Measurements from ENCODE around the gene NDUFAF7.

NDUFAF7 gene

DNA sequence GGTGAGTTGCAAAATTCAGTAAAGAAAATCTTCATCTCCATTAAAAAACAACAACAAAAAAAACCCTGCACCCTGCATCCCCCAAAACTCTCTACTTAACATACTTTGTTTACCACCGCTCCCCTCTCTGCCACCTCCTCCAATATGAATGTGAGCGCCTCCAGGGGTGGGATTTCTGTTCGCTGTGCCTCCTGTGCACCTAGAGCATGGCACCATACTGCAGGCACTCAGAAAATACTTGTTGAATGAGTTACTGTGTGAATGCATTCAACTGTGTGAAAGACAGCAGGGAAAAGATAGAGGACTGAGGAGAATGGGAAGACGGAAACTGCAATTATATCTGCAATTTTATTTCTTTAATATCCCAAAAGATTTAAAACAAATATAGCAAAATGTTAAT is 4.6 kb upstream of the NDUFAF7 start:
- TF ChIP-seq ZFX (IDR thresholded peaks at IDR 0.05), result no peak

DNA sequence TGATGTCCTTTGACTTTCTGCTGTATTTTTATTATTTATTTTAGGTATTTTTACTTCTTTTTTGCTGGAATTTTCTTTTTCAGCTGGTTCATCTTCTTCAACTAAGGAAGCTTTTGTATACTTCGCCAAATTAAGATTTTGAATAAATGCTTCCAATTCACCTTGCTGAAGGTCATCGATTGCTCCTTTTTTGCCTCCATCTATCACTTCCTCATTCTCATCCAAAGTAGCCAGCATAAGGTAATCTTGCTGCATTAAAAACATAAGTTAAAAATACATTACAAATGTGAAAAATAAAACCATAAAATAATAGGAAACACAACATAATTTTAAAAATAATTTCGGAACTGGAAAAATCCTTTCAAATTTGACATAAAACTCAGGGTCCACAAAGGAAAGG is 2.7 kb upstream of the NDUFAF7 start:
- no peak for TF ChIP-seq ZFX (IDR thresholded peaks at IDR 0.05)
- TF ChIP-seq, protein P1, sequence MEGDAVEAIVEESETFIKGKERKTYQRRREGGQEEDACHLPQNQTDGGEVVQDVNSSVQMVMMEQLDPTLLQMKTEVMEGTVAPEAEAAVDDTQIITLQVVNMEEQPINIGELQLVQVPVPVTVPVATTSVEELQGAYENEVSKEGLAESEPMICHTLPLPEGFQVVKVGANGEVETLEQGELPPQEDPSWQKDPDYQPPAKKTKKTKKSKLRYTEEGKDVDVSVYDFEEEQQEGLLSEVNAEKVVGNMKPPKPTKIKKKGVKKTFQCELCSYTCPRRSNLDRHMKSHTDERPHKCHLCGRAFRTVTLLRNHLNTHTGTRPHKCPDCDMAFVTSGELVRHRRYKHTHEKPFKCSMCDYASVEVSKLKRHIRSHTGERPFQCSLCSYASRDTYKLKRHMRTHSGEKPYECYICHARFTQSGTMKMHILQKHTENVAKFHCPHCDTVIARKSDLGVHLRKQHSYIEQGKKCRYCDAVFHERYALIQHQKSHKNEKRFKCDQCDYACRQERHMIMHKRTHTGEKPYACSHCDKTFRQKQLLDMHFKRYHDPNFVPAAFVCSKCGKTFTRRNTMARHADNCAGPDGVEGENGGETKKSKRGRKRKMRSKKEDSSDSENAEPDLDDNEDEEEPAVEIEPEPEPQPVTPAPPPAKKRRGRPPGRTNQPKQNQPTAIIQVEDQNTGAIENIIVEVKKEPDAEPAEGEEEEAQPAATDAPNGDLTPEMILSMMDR (conservative IDR thresholded peaks at IDR 0.05), result no peak
- no peak overlapping the region for H3K27ac ChIP-seq

More for the DNA sequence above, 4.6 kb upstream of the NDUFAF7 start:
- no peak overlapping the region for H3K27ac ChIP-seq

DNA sequence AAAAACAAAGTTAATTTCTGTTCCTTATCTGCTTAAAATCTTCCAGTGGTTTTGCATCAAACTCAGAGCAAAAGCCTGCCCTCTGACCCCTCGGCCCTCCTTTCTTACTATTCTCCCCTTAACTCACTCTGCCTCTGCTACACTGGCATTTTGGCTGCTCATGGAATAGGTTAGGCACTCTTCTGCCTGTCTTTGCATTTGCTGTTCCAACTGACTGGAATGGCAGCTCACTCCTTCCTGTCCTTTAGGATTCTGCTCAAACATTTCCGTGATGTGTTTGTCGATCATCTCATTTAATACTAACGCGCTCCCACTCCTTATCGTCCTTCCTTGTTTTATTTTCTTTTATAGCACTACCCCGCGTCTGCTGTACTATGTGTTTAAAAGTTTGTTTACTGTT is 877 bp upstream of the NDUFAF7 start:
- peak overlapping the region; percentile 90 for H3K27ac ChIP-seq
- TF ChIP-seq ZFX (IDR thresholded peaks at IDR 0.05), result no peak
- TF ChIP-seq, protein P1 (conservative IDR thresholded peaks at IDR 0.05), result no peak

DNA sequence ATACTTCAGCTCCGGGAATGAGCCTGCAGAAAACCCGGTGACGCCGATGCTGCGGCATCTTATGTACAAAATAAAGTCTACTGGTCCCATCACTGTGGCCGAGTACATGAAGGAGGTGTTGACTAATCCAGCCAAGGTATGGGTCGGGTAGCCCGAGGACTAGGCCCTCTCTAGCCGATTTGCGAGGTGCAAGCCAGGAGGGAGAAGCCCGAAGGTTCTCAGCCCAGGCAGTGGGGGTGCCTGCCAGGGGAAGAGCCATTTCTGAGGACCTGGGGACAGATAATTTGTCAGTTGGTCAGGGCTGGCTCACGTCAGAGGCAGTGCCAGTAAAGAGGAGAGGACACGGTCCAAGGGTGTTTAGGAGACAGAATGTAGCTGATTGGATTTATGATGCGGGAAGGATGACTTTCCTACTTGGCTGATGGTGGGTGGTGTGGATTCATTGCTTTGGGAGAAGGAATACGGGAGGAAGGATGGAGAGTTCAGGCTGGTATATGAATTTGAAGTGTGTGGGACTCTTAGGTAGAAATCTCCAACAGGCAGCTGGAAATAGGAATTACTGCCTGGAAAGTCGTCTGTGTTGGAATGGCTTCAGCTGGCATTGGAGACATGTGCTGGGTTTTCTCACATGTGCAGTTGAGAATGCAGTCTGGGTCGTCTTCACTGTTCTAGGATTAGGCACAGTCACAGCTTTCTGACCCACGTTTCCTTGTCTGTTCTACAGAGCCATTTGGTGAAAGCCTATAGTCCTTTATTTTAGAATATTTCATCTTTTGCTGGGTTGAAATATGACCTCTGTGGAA is 874 bp downstream of the NDUFAF7 start:
- TF ChIP-seq ZFX (IDR thresholded peaks at IDR 0.05), result no peak
- TF ChIP-seq, protein P1 (conservative IDR thresholded peaks at IDR 0.05), result no peak
- peak overlapping the region; percentile 90 for H3K27ac ChIP-seq

DNA sequence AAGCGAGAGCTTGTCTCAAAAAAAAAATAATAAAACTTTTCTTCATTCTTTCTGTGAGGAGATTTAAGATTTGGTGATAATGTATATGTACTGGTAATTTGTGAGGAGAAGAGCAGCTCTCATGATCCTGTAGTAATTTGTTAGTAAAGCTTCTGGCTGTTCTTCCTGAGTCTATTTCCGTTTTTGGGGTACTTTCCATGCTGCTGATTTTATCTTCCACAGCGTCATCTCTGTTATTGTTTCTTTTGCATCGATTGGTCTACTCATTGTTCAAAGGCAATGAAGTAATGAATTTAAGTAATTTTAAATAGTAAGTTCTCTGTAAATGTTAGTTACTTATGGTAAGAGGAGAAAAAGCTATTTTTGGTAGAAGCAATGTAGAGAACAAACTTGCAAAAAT is 12.0 kb downstream of the NDUFAF7 start:
- TF ChIP-seq ZFX (IDR thresholded peaks at IDR 0.05), result no peak
- TF ChIP-seq, protein P1 (conservative IDR thresholded peaks at IDR 0.05), result no peak
- no peak overlapping the region for H3K27ac ChIP-seq

DNA sequence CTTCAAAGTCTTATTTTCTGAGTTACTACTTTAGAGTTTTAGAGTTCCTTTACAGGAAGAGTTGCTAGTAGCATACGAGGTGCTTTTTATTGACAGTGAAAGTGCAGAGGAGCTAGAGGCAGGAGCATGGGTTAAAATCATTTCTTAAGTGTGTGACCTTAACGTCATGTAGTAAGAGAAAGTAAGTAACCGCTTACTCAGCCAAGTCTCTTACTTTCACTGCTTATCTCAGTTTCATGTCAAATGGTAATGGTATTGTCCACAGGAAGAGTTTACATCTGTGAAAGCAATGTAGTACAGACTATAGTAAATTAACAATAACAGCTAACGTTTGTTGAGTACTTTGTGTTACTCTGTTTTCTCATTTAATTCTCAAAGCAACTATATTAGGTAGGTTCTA is 12.6 kb downstream of the NDUFAF7 start:
- TF ChIP-seq, protein P1 (conservative IDR thresholded peaks at IDR 0.05), result no peak
- no peak for TF ChIP-seq ZFX (IDR thresholded peaks at IDR 0.05)

DNA sequence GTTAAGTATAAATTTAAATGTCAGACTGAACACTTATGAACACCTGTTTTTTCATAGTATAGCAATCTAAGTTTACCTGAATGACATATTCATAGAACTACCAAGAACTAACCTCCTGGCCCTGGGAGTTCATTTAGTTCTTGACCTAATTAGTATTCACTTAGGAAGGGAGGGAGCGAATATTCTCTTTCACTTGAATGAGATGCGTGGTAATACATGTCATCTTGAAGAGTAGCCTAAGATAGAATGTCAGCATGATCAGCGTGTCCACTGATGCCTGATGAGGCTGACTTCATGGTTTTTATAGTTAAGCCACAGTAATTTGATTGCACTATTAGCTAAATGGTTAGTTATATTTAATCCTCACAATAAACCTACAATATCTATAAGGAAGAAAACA is 13.3 kb downstream of the NDUFAF7 start:
- no peak for TF ChIP-seq ZFX (IDR thresholded peaks at IDR 0.05)
- TF ChIP-seq, protein P1 (conservative IDR thresholded peaks at IDR 0.05), result no peak
- H3K27ac ChIP-seq, result no peak overlapping the region

More for the DNA sequence above, 12.6 kb downstream of the NDUFAF7 start:
- no peak overlapping the region for H3K27ac ChIP-seq

DNA sequence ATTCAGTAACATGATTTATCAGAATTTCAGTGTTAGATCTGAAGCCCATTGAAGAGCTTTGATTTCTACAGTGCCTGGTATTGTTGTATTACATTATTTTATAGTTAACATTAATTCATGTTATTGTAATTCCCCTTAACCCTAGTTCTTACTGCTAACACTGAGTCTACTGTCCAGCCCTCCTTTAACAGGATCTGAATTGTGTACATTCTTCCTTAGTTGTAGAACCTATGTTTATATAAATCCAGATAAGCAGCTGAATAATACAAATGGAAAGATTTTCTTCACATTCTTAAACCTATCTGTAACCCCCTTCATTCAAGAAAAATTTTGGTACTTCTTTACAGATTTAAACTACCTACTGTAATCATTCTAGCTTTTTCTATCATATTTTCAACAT is 14.7 kb downstream of the NDUFAF7 start:
- TF ChIP-seq, protein P1 (conservative IDR thresholded peaks at IDR 0.05), result no peak
- no peak for TF ChIP-seq ZFX (IDR thresholded peaks at IDR 0.05)
- H3K27ac ChIP-seq, result no peak overlapping the region
